Measurements from ENCODE around the gene OXT. TPM values are rescaled to one million over a fixed set of nuclear protein-coding genes. Genes with fewer than 3 reads are reported as not detected.

OXT gene
- total and polyA plus RNA-seq, 2 of the 13 experiments (the other 11 are each of a cell fraction or from before 2014, with no cell fraction given) = not detected

GRCh38 chr20:3080939-3081388 is 9.5 kb downstream of the OXT start (continued):
- TF ChIP-seq ZBTB33 (CRISPR knock-in tag; IDR thresholded peaks at IDR 0.05) (no peak), ZNF235 (CRISPR knock-in tag; IDR thresholded peaks at IDR 0.05; ENCODE audit: borderline replicate concordance) (no peak), ZNF558 (CRISPR knock-in tag; IDR thresholded peaks at IDR 0.05; ENCODE audit: borderline replicate concordance) (no peak), ZNF775 (CRISPR knock-in tag; IDR thresholded peaks at IDR 0.05; ENCODE audit: borderline replicate concordance) (no peak), TARDBP (CRISPR knock-in tag; IDR thresholded peaks at IDR 0.05) (0 out of 2 replicates have a peak, but pooled peaks have one; percentile 39), ZNF281 (CRISPR knock-in tag; IDR thresholded peaks at IDR 0.05; ENCODE audit: borderline replicate concordance) (no peak), HIC2 (CRISPR knock-in tag; IDR thresholded peaks at IDR 0.05; ENCODE audit: low read depth) (peak; percentile 92), KDM4B (CRISPR knock-in tag; IDR thresholded peaks at IDR 0.05) (no peak), ZNF776 (CRISPR knock-in tag; IDR thresholded peaks at IDR 0.05) (0 out of 2 replicates have a peak, but pooled peaks have one; percentile 44), ZNF382 (CRISPR knock-in tag; IDR thresholded peaks at IDR 0.05; ENCODE audit: borderline replicate concordance) (no peak), XRCC5 (optimal IDR thresholded peaks at IDR 0.05; ENCODE audit: low read length) (peak; percentile 40), SALL1 (CRISPR knock-in tag; IDR thresholded peaks at IDR 0.05) (peak; percentile 58), SKI (IDR thresholded peaks at IDR 0.05; ENCODE audit: partially characterized antibody) (peak; percentile 90), ZNF7 (CRISPR knock-in tag; IDR thresholded peaks at IDR 0.05) (no peak), CHCHD3 (CRISPR knock-in tag; IDR thresholded peaks at IDR 0.05) (no peak), HNF4A (CRISPR knock-in tag; IDR thresholded peaks at IDR 0.05) (peak; percentile 68), BHLHE40 (IDR thresholded peaks at IDR 0.05; ENCODE audit: low read length) (peak; percentile 88), POLR2AphosphoS5 (IDR thresholded peaks at IDR 0.05; ENCODE audit: low read depth, low read length) (no peak), SETDB1 (CRISPR knock-in tag; IDR thresholded peaks at IDR 0.05; ENCODE audit: borderline replicate concordance) (no peak), NR3C1 (CRISPR knock-in tag; IDR thresholded peaks at IDR 0.05) (no peak), TIGD3 (CRISPR knock-in tag; IDR thresholded peaks at IDR 0.05; ENCODE audit: borderline replicate concordance) (no peak), SRF (IDR thresholded peaks at IDR 0.05; ENCODE audit: low read depth, low read length) (no peak)
